Measurements from ENCODE around the gene FEN1.

DNA sequence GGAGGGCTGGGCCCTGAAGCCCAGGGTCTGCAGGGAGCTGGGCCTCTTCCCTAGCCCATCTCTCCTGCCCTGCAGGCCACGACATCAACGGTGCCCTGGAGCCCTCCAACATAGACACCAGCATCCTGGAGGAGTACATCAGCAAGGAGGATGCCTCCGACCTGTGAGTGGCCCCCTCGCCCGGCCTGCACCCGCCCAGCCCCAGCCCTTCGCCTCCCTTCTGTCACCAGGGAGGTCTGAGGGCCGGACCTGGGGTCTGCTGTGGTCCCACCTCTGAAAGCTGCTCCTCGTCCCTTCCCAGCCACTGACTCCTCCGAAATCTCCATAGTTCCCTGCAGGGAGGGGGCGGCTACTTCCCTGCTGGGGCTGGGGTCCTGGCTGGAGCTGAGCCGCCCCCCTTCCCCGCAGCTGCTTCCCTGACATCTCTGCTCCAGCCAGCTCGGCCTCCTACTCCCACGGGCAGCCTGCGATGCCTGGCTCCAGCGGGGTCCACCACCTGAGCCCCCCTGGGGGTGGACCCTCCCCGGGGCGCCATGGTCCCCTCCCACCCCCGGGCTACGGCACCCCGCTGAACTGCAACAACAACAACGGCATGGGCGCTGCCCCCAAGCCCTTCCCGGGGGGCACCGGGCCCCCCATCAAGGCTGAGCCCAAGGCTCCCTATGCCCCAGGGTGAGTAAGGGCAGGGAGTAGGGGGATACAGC is 27.0 kb upstream of the FEN1 start:
- no peak for TF ChIP-seq CTCF (IDR thresholded peaks at IDR 0.05)
- TF ChIP-seq POLR2A (IDR thresholded peaks at IDR 0.05) = no peak
